ENCODE results near the gene C3orf20.

Gene C3orf20

GRCh38 chr3:14768881-14769280 is 93.9 kb downstream of the C3orf20 start:
- no peak for TF ChIP-seq EP300 (IDR thresholded peaks at IDR 0.05; ENCODE audit: borderline replicate concordance)
- TF ChIP-seq CEBPB (IDR thresholded peaks at IDR 0.05): no peak
- no peak for TF ChIP-seq NFIC (IDR thresholded peaks at IDR 0.05)
- no peak for TF ChIP-seq MAX (IDR thresholded peaks at IDR 0.05)
- no peak for TF ChIP-seq EGR1 (IDR thresholded peaks at IDR 0.05)
- no peak for TF ChIP-seq TCF12 (IDR thresholded peaks at IDR 0.05; ENCODE audit: low read depth)
- no peak for TF ChIP-seq YY1 (IDR thresholded peaks at IDR 0.05; ENCODE audit: low read depth)
- no peak for TF ChIP-seq RAD21 (IDR thresholded peaks at IDR 0.05; ENCODE audit: low read depth)
- no peak for TF ChIP-seq CREB1 (IDR thresholded peaks at IDR 0.05; ENCODE audit: low read depth)

DNA sequence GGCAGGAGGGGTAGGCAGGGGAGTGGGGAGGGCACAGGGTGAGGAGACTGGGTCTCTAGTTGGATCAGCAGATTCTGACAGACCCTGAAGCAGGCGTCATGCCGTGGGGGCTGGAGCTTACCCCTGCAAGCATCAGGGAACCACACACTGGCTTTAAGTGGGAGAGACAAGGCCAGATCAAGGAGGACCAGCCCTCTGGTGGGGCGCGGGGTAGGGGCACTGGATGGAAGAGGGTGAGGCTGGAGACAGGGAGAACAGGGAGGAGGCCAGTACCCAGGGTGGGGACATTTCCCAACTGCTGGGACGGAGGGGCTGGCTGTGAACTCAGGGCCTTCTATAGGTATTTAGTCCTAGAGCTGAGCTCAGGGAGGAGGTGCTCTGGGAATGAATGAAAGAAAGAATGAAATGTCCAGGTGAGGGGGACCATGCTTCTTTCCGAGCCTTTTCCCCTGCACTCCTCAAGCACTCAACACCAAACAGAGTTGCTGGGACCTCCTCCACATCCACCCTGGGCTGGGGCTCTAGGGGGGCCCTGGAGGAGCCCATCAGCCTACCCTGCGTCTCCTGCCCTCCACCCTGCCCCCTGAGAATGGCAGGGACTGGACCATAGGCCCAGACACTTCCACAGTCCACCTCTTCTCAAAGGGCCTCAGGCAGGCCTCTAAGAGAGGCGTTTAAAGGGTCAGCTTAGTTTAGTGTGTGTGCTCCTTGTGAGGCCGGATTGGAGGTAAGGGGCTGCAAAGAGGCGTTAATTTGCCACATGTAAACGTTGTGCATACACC is 94.8 kb downstream of the C3orf20 start:
- no peak for TF ChIP-seq MAX (IDR thresholded peaks at IDR 0.05)
- no peak for TF ChIP-seq TEAD4 (IDR thresholded peaks at IDR 0.05)
- no peak for TF ChIP-seq REST (IDR thresholded peaks at IDR 0.05; ENCODE audit: low read depth)
- no peak for TF ChIP-seq TAF1 (IDR thresholded peaks at IDR 0.05; ENCODE audit: low read depth)
- no peak for TF ChIP-seq EP300 (IDR thresholded peaks at IDR 0.05; ENCODE audit: borderline replicate concordance)
- no peak for TF ChIP-seq YY1 (IDR thresholded peaks at IDR 0.05; ENCODE audit: low read depth)
- TF ChIP-seq TCF12 (IDR thresholded peaks at IDR 0.05; ENCODE audit: low read depth): no peak
- TF ChIP-seq USF1 (IDR thresholded peaks at IDR 0.05): no peak
- no peak for TF ChIP-seq ZBTB7A (IDR thresholded peaks at IDR 0.05; ENCODE audit: low read depth)
- no peak for TF ChIP-seq CEBPB (IDR thresholded peaks at IDR 0.05)
- no peak for TF ChIP-seq FOXM1 (IDR thresholded peaks at IDR 0.05; ENCODE audit: borderline replicate concordance, low read depth)
- no peak for TF ChIP-seq EGR1 (IDR thresholded peaks at IDR 0.05)
- no peak for TF ChIP-seq NFIC (IDR thresholded peaks at IDR 0.05)
- no peak for TF ChIP-seq RAD21 (IDR thresholded peaks at IDR 0.05; ENCODE audit: low read depth)
- no peak for TF ChIP-seq CREB1 (IDR thresholded peaks at IDR 0.05; ENCODE audit: low read depth)

DNA sequence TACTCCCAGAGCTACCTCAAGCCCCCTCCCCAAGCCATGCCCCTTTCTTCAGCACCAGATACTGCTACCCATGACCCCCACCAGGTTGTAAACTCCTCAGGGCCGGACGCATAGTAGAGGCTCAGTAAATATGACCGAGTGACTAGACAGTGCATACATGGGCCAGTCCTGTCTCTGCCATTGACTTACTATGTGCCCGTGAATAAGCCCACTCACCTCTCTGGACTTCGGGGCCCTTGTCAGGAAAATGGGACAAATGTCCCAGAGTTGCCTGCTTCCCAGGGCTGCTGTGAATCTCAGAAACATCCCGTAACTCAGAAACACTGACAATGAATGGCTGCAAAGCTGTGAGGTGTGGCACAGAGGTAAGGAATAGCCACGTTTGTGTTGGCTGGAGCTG is 95.7 kb downstream of the C3orf20 start:
- no peak for TF ChIP-seq EP300 (IDR thresholded peaks at IDR 0.05; ENCODE audit: borderline replicate concordance)
- no peak for TF ChIP-seq YY1 (IDR thresholded peaks at IDR 0.05; ENCODE audit: low read depth)
- no peak for TF ChIP-seq TEAD4 (IDR thresholded peaks at IDR 0.05)
- no peak for TF ChIP-seq ZBTB7A (IDR thresholded peaks at IDR 0.05; ENCODE audit: low read depth)
- TF ChIP-seq USF1 (IDR thresholded peaks at IDR 0.05): no peak

- no peak for TF ChIP-seq TCF12 (IDR thresholded peaks at IDR 0.05; ENCODE audit: low read depth)
- TF ChIP-seq NFIC (IDR thresholded peaks at IDR 0.05): peak; percentile 77
These were observed 96.9 kb downstream of the C3orf20 start for GRCh38 chr3:14771593-14772497.

GRCh38 chr3:14772533-14773138 is 97.7 kb downstream of the C3orf20 start:
- TF ChIP-seq FOXM1 (IDR thresholded peaks at IDR 0.05; ENCODE audit: borderline replicate concordance, low read depth): no peak
- no peak for TF ChIP-seq NFIC (IDR thresholded peaks at IDR 0.05)
- TF ChIP-seq RAD21 (IDR thresholded peaks at IDR 0.05; ENCODE audit: low read depth): no peak
- no peak for TF ChIP-seq TAF1 (IDR thresholded peaks at IDR 0.05; ENCODE audit: low read depth)
- TF ChIP-seq MAX (IDR thresholded peaks at IDR 0.05): no peak
- TF ChIP-seq CREB1 (IDR thresholded peaks at IDR 0.05; ENCODE audit: low read depth): no peak
- no peak for TF ChIP-seq EGR1 (IDR thresholded peaks at IDR 0.05)
- no peak for TF ChIP-seq CEBPB (IDR thresholded peaks at IDR 0.05)
- TF ChIP-seq USF1 (IDR thresholded peaks at IDR 0.05): no peak
- TF ChIP-seq EP300 (IDR thresholded peaks at IDR 0.05; ENCODE audit: borderline replicate concordance): no peak
- TF ChIP-seq REST (IDR thresholded peaks at IDR 0.05; ENCODE audit: low read depth): no peak
- TF ChIP-seq TEAD4 (IDR thresholded peaks at IDR 0.05): no peak
- TF ChIP-seq TCF12 (IDR thresholded peaks at IDR 0.05; ENCODE audit: low read depth): no peak
- no peak for TF ChIP-seq ZBTB7A (IDR thresholded peaks at IDR 0.05; ENCODE audit: low read depth)
- no peak for TF ChIP-seq YY1 (IDR thresholded peaks at IDR 0.05; ENCODE audit: low read depth)

Data from Ishikawa (cell line).